GM10248 (cell line): ENCODE measurements around the gene ZNF74.

ENCODE experiments used
- CTCF ChIA-PET: fragments of 300-600 bp; sonication (Branson Sonifier 250); formaldehyde crosslinking; extraction: SDS; loops from one replicate; lab custom pipeline; 2021; ENCODE audit warnings: antibody characterized with exemption; lab: Yijun Ruan, JAX
- POLR2A ChIA-PET: fragments of 350-650 bp; sonication (Branson Sonifier 250); formaldehyde crosslinking; extraction: SDS; loops from one replicate; lab custom pipeline; 2020; ENCODE audit warnings: antibody characterized with exemption; lab: Yijun Ruan, JAX
- DNase-seq: peaks from one replicate; pipeline ENCODE4 v3.0.0; 2012; ENCODE audit errors: extremely low spot score
- TF ChIP-seq, protein P1 (sequence below): IDR thresholded peaks from 2 replicates; pipeline ENCODE4 v1.5.1; 2012; ENCODE audit warnings: mild to moderate bottlenecking, low read depth; ENCODE audit errors: extremely low read depth, missing control alignments, control extremely low read depth

The ZNF74 gene

DNA sequence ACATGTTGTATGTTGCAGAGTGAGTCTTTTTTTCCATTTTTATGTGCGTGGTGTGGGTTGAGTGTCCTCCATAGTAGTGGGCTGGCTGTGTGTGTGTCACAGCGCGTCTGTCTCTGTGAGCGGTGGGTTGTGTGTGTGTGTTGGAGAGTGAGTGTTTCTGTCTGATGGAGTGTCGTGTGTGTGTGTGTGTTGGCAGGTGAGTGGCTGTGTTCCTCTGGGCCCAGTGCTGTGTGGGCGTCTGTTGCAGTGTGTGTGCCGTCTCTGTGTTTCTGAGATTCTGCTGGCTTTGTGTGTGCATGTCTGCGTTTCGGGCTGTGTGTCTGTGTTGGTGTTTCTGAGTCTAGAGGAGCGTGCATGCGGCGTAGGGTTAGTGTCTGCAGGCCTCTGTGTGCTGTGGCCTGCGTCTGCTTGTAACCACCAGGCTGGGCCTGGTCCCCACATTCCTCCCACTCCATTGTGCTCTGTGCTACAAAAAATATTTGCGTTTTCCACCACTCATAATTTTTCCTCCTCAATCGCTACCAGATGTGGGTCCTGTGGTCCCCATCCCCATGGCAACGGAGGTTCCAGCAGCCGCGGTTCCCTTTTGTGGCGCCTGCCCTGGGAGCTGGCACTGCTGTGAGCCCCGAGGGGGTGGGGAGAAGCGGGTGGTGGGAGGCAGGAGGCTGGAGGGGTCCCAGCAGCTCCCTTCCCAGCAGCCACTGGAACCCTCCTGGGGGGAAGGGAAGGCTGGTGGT is 28.5 kb downstream of the ZNF74 start:
- POLR2A ChIA-PET = no interaction called here
- TF ChIP-seq, protein P1, sequence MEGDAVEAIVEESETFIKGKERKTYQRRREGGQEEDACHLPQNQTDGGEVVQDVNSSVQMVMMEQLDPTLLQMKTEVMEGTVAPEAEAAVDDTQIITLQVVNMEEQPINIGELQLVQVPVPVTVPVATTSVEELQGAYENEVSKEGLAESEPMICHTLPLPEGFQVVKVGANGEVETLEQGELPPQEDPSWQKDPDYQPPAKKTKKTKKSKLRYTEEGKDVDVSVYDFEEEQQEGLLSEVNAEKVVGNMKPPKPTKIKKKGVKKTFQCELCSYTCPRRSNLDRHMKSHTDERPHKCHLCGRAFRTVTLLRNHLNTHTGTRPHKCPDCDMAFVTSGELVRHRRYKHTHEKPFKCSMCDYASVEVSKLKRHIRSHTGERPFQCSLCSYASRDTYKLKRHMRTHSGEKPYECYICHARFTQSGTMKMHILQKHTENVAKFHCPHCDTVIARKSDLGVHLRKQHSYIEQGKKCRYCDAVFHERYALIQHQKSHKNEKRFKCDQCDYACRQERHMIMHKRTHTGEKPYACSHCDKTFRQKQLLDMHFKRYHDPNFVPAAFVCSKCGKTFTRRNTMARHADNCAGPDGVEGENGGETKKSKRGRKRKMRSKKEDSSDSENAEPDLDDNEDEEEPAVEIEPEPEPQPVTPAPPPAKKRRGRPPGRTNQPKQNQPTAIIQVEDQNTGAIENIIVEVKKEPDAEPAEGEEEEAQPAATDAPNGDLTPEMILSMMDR = no peak
- CTCF ChIA-PET = no interaction called here
- no peak for DNase-seq

DNA sequence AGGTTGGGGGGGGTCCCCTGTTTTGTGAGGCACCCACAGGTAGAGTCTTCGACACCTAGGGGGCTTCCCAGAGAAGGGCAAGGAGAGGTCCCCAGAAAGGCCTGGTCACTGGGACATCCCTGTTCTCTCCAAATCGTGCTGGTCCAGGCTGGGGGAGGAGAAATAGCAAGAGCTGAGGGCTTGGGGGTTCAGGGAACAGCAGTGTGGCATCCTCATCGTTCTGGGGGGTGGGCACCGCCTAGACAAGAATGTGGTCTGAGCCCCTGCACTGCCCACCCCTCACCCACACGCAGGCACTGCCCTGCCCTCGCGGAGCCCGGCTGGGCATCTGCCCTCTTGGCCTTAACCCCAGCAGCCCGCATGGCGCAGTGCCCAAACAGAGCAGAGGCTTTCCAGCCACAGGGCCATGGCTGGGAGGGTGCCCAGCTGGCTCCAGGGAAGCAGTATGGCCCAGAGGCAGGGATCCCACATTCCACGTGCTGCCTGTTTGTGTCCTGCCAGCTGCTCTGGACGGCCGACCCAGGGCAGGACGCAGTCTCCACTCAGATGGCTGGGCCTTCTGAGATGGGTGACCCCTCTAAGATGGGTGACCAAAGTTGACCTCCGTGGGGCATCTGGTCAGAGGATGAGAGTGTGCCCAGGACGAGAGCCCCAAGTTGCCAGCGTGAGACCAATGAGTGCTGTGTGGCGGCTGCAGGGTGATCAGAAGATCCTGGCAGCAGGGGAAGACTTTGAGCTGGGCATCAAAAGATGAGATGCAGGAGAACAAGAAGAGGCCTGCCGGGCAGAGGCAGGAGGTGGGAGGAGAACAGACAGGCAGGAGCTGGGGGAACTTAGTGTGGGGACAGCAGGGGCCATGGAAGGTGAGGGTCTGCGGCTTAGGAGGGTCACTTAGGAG is 29.3 kb downstream of the ZNF74 start:
- ChIA-PET POLR2A (no interaction called here), CTCF (interaction anchor here (1.2 kb wide), 1 partner anchor 12 kb away, joined by 3 read pairs; no protein-coding TSS in a partner anchor)
- DNase-seq = no peak
- TF ChIP-seq, protein P1 = no peak

DNA sequence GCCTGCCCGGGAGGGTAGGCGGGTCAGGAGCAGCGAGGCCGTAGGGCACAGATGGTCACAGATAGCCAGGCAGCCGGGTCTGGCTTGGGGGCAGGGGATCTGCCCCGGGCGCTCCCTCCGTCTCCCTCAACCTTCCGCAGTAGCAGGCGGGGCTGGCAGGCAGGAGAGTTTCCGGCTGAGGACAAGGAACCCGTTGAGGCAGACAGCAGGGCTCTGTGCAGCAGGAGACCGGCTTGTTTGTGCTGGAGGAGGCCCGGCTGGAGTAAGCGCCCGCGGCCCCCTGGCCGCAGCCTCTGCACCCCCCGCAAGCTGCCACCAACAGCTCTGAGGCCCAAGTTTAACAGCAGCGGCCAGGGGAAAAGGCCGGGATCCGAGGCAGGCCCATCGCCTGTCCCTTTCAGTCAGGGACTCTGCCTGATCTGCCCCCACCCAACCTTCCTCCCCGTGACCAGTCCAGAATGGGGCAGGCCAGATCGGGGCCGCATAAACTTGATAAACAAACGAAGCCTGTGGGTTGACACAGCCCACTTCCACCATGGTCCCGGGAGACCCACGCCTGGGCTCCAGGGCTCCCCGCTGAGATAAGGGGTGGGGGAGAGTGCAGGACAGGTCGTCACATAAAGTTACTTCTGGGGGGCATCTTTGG is 30.1 kb downstream of the ZNF74 start:
- TF ChIP-seq, protein P1 = no peak
- DNase-seq = no peak
- POLR2A ChIA-PET = no interaction called here
- CTCF ChIA-PET = interaction anchor here (1.2 kb wide), 1 partner anchor 11 kb away, joined by 3 read pairs; no protein-coding TSS in a partner anchor

DNA sequence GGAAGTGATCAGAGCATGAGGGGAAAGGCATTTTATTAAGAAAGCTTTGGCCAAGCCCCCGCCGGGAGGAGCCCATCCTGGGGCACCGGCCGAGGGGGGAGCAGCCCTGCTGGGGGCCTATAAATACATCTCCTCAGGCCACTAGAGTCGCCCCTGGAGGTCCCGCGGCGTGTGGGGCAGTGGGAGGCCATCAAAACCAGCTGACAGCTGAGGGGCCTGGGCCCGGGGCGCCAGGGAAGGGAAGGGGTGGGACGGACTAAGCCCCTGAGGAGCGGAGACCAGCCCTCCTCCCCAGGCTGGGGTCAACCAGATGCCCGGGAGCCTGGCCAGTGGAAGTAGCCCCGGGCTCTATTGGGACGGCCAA is 30.6 kb downstream of the ZNF74 start:
- POLR2A ChIA-PET = no interaction called here

DNA sequence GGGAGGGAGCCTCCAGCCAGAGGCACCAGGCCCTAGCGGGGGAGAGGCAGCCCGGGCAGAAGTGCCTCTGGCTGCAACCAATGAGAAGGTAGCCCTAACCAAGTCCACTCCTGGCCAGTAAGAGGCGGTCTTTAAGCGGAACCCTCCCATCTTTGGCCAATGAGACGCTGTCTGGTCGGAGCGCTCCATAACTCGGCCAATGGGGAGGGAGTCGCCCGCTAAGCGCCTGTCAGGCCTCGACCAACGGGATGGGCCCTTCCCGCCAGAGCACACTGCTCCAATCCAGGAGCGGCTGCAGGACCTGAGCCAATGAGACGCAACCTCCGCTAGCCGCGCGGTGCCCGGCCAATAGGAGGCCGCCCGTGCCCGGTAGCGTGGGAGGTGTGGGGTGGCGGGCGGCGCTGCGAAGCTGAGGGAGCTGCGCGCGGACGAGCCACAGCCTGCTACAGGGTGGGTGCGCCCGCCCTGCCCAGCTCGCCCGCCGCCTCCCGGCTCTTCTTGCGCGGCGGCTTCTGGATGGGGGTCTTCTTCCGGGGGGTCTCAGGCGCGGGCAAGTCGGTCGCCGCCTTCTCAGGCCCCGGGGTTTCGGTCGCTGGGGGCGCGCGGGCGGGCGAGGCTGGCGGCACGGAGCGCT is 31.1 kb downstream of the ZNF74 start:
- TF ChIP-seq, protein P1 = no peak
- POLR2A ChIA-PET = no interaction called here
- DNase-seq = no peak
- CTCF ChIA-PET = no interaction called here

More for the DNA sequence above, 30.6 kb downstream of the ZNF74 start:
- TF ChIP-seq, protein P1 = no peak
- CTCF ChIA-PET = interaction anchor here (1.2 kb wide), 1 partner anchor 11 kb away, joined by 3 read pairs; no protein-coding TSS in a partner anchor
- no peak for DNase-seq

DNA sequence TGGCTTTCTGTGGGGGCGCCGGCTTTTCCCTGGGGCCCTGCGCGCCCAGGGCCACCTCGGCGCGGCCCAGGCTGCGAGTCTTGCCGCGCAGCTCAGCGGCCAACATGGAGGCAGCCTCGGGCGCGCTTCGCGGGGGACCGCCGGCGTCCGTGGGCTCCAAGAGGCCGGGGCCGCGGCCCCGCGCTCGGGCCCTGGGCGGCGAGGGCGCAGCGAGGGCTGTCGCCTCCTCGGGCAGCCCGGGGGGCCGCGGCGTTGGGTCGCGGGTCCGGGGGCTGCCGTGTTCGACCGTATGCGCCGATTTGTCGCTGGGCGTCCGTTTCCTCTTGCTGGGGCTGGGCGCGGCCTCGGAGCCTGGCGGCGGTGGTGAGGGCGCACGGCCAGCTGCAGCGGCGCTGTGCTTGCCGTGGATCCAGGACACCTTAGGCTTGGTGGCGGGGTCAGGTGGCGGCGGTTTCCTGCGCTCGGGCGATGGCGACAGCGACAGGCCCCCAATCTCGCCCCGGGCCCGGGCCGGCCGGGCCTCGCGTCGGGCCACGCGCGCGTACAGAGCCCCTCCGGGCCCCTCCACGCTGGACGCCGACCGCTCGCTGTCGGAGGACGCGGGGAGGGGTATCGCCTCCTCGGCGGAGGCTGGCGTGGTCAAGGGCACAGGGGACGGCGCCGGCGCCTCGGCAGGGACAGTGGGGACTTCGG is 31.8 kb downstream of the ZNF74 start:
- DNase-seq = no peak
- TF ChIP-seq, protein P1 = no peak
- ChIA-PET CTCF (no interaction called here), POLR2A (no interaction called here)
